Stimulated activated CD4-positive, alpha-beta T cell treated with anti-CD3 and anti-CD28 coated beads, Interleukin-2, amount 100 ng/mL, for 4 hours (primary cell): Measurements from ENCODE around the gene SUGT1.

ENCODE experiments used
- DNase-seq: peaks from one replicate; pipeline ENCODE4 v3.0.0-alpha.2; 2020; ENCODE audit warnings: low read depth

Gene SUGT1

GRCh38 chr13:52737965-52738364 lies 85.3 kb downstream of the SUGT1 start:
- no peak for DNase-seq

- peak; percentile 4 for DNase-seq
Measured at GRCh38 chr13:52738719-52739467, 86.3 kb downstream of the SUGT1 start.

- no peak for DNase-seq
Measured at GRCh38 chr13:52739468-52740071, 86.9 kb downstream of the SUGT1 start, which contains the start of gene CNMD. Gene CNMD (minus strand): TSS chr13:52739820. CDS start chr13:52739701, 119 bp downstream.

GRCh38 chr13:52743569-52743968 lies 90.9 kb downstream of the SUGT1 start:
- DNase-seq = no peak

- no peak for DNase-seq
Measured at GRCh38 chr13:52743988-52744387, 91.4 kb downstream of the SUGT1 start.

GRCh38 chr13:52744842-52745375 lies 92.3 kb downstream of the SUGT1 start:
- no peak for DNase-seq

GRCh38 chr13:52746141-52746540 lies 93.5 kb downstream of the SUGT1 start:
- DNase-seq = no peak

- no peak for DNase-seq
Measured at GRCh38 chr13:52749419-52749818, 96.8 kb downstream of the SUGT1 start.
